Naive thymus-derived CD8-positive, alpha-beta T cell (primary cell): Measurements from ENCODE around the gene SETD2. TPM values are rescaled to one million over a fixed set of nuclear protein-coding genes. Genes with fewer than 3 reads are reported as not detected.
"Not testable (repeated sequence)": the region's sequence is repeated elsewhere in the genome, so short reads cannot be mapped to it uniquely, and the experiment has no call there.

Experiments
- ATAC-seq, 2 donors: fragments of 150-1000 bp; cut with Tn5 transposase in 1 of 2; sonication (Bioruptor Pico), chemical (Tn5 transposase) in 1 of 2; 1 replicate in 1 of 2; 2 replicates in 1 of 2; pipeline ENCODE4 v1.10.0; 2021; ENCODE audit warnings: mild to moderate bottlenecking in 2 of 2, moderate library complexity in 2 of 2
- POLR2A ChIA-PET: fragments of 350-600 bp; sonication (Branson Sonifier 250); formaldehyde crosslinking; loops from one replicate; lab custom pipeline; 2021; ENCODE audit warnings: antibody characterized with exemption; lab: Charles Lee
- DNase-seq, 10 donors: peaks; one replicate each; pipeline versions ENCODE4 v3.0.0 to v3.0.0-alpha.2; 2020 to 2022
- H3K27ac Mint-ChIP-seq, 10 donors: one replicate each; pipeline ENCODE4 v1.8.0; 2020 to 2022; ENCODE audit warnings: mild to moderate bottlenecking in 10 of 10, mixed read lengths in 10 of 10, moderate library complexity in 4 of 10, inconsistent platforms in 1 of 10
- H3K27me3 Mint-ChIP-seq, 5 donors: one replicate each; pipeline ENCODE4 v1.8.0; 2021 to 2022; ENCODE audit warnings: mixed read lengths in 5 of 5
- H3K36me3 Mint-ChIP-seq, 3 donors: one replicate each; pipeline ENCODE4 v1.8.0; 2020 to 2022; ENCODE audit warnings: mixed read lengths in 3 of 3, mild to moderate bottlenecking in 2 of 3, inconsistent platforms in 1 of 3
- H3K4me1 Mint-ChIP-seq, 4 donors: one replicate each; pipeline ENCODE4 v1.8.0; 2021 to 2022; ENCODE audit warnings: mixed read lengths in 4 of 4
- H3K4me3 Mint-ChIP-seq, 10 donors: one replicate each; pipeline ENCODE4 v1.8.0; 2020 to 2022; ENCODE audit warnings: mild to moderate bottlenecking in 10 of 10, mixed read lengths in 10 of 10, moderate library complexity in 6 of 10, inconsistent platforms in 1 of 10
- H3K9me3 Mint-ChIP-seq, 9 donors: one replicate each; pipeline ENCODE4 v1.8.0; 2020 to 2022; ENCODE audit warnings: mixed read lengths in 9 of 9, mild to moderate bottlenecking in 3 of 9, inconsistent platforms in 1 of 9, moderate library complexity in 1 of 9
- polyA plus RNA-seq, 3 donors: library from polyadenylated mRNA; unstranded; fragments of 300-500 nt; fragmentation: Illumina TruSeq; gene quantifications; one replicate each; pipeline ENCODE4 v1.2.3, GENCODE V29; 2021
- total RNA-seq, 8 experiments: library from RNA in 2 of 8; stranded (reverse) in 2 of 8; gene quantifications; one replicate each; pipeline ENCODE4 v1.2.3 and lab custom pipeline; 2021 to 2026

The SETD2 gene
- total and polyA plus RNA-seq, 5 experiments from 2014 or later, result 11.8 to 85.0 (median 23.4) TPM

GRCh38 chr3:47142536-47142935 lies 21.4 kb downstream of the SETD2 start:
- not testable (repeated sequence) for H3K4me3 Mint-ChIP-seq, H3K36me3 Mint-ChIP-seq, DNase-seq, ATAC-seq, H3K27me3 Mint-ChIP-seq, H3K9me3 Mint-ChIP-seq
- H3K27ac Mint-ChIP-seq, result peak overlapping the region in 1 of 10 donors; percentile 19
- POLR2A ChIA-PET, result interaction anchor here (0.9 kb wide), 1 partner anchor 12 kb away, joined by 6 read pairs; no protein-coding TSS in a partner anchor
- H3K4me1 Mint-ChIP-seq, result peaks cover 19 to 77% (median 59%) of the 10 kb centered on the region in 4 donors

DNA sequence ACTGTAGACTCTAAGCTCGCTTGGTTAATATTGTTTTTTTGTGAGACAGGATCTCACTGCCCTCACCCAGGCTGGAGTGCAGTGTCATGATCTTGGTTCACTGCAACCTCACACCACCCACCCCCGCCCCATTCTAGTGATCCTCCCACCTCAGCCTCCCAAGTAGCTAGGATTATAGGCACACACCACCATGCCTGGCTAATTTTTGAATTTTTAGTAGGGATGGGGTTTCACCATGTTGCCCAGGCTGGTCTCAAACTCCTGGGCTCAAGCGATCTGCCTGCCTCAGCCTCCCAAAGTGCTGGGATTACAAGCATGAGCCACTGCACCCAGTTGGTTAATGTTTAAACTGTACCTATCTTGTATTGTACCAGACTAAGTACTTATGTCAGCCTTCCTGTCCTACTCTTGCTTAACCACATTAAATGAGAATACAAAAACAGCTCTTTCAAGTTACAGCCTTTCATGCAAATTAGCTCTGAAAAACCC lies 22.9 kb downstream of the SETD2 start:
- ATAC-seq (peak; percentile 90 to 97), DNase-seq (peak in 3 of 10 donors; percentile 9 to 50 (median 33))
- POLR2A ChIA-PET, result interaction anchor here (1.4 kb wide), 1 partner anchor 23 kb away, joined by 4 read pairs; the partner anchor contains the start of gene SETD2
- Mint-ChIP-seq H3K27ac (peak overlapping the region in 9 of 10 donors; percentile 31 to 84 (median 80)), H3K4me3 (peak overlapping the region; percentile 19 to 82 (median 48)), H3K4me1 (peaks cover 23 to 76% (median 62%) of the 10 kb centered on the region in 4 donors)
- H3K27me3 Mint-ChIP-seq, H3K36me3 Mint-ChIP-seq, H3K9me3 Mint-ChIP-seq: not testable (repeated sequence)

DNA sequence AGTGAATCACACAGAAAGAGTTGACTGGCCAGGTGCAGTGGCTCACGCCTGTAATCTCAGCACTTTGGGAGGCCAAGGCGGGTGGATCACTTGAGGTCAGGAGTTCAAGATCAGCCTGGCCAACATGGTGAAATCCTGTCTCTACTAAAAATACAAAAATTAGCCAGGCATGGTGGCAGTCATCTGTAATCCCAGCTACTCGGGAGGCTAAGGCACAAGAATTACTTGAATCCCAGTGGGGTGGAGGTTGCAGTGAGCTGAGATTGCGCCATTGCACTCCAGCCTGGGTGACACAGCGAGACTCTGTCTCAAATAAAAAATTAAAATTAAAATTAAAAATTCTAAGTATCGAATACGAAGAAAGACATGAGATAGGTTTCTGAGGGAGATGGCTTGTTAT lies 23.4 kb downstream of the SETD2 start:
- Mint-ChIP-seq H3K4me3 (peak overlapping the region in 1 of 10 donors; percentile 42), H3K4me1 (peaks cover 28 to 77% (median 63%) of the 10 kb centered on the region in 4 donors), H3K27ac (peak overlapping the region in 5 of 10 donors; percentile 47 to 82 (median 74))
- POLR2A ChIA-PET, result interaction anchor here (1.4 kb wide), 1 partner anchor 23 kb away, joined by 4 read pairs; the partner anchor contains the start of gene SETD2
- not testable (repeated sequence) for H3K36me3 Mint-ChIP-seq, H3K9me3 Mint-ChIP-seq, H3K27me3 Mint-ChIP-seq, DNase-seq, ATAC-seq

DNA sequence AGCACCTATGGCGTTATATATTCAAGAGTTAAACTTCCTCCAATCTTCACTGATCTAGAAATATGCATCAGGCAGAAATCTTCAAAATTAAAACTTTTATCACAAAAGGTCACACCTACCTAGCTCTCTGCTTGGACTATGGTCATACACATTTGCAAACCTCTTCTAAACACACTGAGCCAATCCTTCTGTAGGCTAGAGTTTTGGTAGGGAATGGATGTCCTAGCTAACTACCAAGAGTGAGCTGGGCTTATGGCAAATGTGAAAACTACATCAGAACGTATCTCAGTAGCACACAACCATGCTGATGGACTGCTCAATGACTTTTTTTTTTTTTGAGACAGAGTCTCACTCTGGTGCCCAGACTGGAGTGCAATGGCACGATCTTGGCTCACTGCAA lies 29.6 kb downstream of the SETD2 start:
- POLR2A ChIA-PET, result interaction anchor here (1.4 kb wide), 1 partner anchor 29 kb away, joined by 7 read pairs; the partner anchor contains the start of gene SETD2
- Mint-ChIP-seq H3K27ac (peak overlapping the region in 5 of 10 donors; percentile 6 to 71 (median 25)), H3K4me3 (peak overlapping the region in 7 of 10 donors; percentile 12 to 56 (median 40)), H3K27me3 (no peaks in the 10 kb centered on the region), H3K4me1 (peaks cover 38 to 74% (median 66%) of the 10 kb centered on the region in 4 donors), H3K36me3 (peaks cover 0 to 7% (median 0%) of the 10 kb centered on the region in 3 donors), H3K9me3 (no peaks in the 10 kb centered on the region)
- DNase-seq, result no peak
- no peak for ATAC-seq

DNA sequence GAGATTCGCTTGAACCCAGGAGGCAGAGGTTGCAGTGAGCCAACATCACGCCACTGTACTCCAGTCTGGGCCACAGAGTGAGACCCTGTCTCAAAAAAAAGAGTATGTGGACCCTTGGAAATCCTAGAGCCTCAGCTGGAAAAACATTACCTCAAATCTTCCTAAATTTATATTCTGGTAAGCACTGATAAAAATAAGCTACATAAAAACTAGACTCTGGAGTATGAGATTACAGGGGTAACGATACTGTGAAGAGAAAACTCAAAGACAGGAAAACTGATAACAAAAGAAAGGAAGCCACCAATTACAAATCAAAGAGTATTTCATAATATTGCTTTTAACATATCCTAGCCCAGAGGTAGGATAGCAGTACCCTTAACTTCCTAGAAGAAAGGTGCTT lies 30.3 kb downstream of the SETD2 start:
- Mint-ChIP-seq H3K27ac (peak overlapping the region in 7 of 10 donors; percentile 4 to 72 (median 40)), H3K9me3 (no peaks in the 10 kb centered on the region), H3K4me1 (peaks cover 34 to 73% (median 65%) of the 10 kb centered on the region in 4 donors), H3K27me3 (no peaks in the 10 kb centered on the region), H3K4me3 (peak overlapping the region in 6 of 10 donors; percentile 0 to 56 (median 22)), H3K36me3 (peaks cover 0 to 4% (median 0%) of the 10 kb centered on the region in 3 donors)
- no peak for DNase-seq
- ATAC-seq, result no peak
- POLR2A ChIA-PET, result no interaction called here

DNA sequence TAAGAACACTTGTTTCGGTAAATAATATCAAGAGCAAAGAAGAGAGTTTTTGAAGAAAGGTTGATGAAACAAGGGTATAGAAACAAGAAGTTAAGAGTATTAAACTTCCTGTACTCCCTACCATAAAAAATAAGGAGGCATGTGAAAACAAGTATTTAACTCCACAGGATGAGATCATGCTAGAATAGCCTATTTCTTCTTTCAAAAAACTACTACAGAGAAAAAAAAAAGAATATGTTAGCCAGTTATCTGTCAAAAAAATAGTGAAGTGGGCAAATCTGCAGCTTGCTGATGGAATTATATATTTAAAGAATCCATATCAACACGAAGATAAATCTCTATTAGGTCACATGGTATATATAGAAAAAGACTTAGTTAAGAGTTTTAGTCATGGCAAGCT lies 33.4 kb downstream of the SETD2 start:
- H3K36me3 Mint-ChIP-seq, result peaks cover 0 to 26% (median 5%) of the 10 kb centered on the region in 3 donors
- ATAC-seq, result no peak
- H3K9me3 Mint-ChIP-seq, result no peaks in the 10 kb centered on the region
- H3K27ac Mint-ChIP-seq, result peak overlapping the region in 7 of 10 donors; percentile 0 to 70 (median 30)
- H3K27me3 Mint-ChIP-seq, result no peaks in the 10 kb centered on the region
- DNase-seq, result no peak
- POLR2A ChIA-PET, result interaction anchor here (0.6 to 1.0 kb wide), 2 partner anchors 11 to 38 kb away, joined by 6 read pairs; no protein-coding TSS in a partner anchor
- peaks cover 29 to 69% (median 63%) of the 10 kb centered on the region in 4 donors for H3K4me1 Mint-ChIP-seq
- peak overlapping the region in 3 of 10 donors; percentile 15 to 23 (median 21) for H3K4me3 Mint-ChIP-seq

GRCh38 chr3:47128137-47128536 lies 35.8 kb downstream of the SETD2 start:
- Mint-ChIP-seq H3K27ac (peak overlapping the region in 4 of 10 donors; percentile 7 to 61 (median 40)), H3K9me3 (no peaks in the 10 kb centered on the region), H3K4me3 (no peak overlapping the region), H3K36me3 (peaks cover 8 to 47% (median 22%) of the 10 kb centered on the region in 3 donors), H3K4me1 (peaks cover 18 to 54% (median 48%) of the 10 kb centered on the region in 4 donors), H3K27me3 (no peaks in the 10 kb centered on the region)
- peak in 1 of 2 donors; percentile 40 for ATAC-seq
- POLR2A ChIA-PET, result interaction anchor here (0.5 to 0.6 kb wide), 2 partner anchors 19 to 661 kb away, joined by 3 to 4 read pairs; no protein-coding TSS in a partner anchor
- no peak for DNase-seq

DNA sequence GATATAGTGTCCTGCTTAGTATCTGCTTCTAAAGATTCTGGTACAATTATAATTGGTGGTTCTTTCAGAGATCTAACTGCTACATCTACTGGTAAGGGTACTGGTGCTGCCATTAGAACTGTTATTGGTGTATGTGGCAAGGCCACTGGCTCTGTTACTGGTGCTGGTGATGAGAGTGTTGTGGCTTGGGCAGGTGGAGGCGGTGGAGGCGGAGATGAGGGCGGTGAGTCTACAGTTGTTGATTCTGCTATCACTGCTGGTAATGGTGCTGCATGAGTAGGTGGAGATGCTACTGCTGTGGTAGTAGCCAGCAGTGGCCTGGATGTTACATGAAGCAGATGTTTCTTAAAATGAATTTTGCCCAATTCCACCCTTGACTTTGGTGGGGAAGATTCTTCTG lies 40.1 kb downstream of the SETD2 start:
- Mint-ChIP-seq H3K36me3 (peaks cover 13 to 81% (median 50%) of the 10 kb centered on the region in 3 donors), H3K4me1 (peaks cover 25 to 60% (median 53%) of the 10 kb centered on the region in 4 donors), H3K27me3 (no peaks in the 10 kb centered on the region), H3K4me3 (no peak overlapping the region), H3K9me3 (no peaks in the 10 kb centered on the region), H3K27ac (peak overlapping the region in 1 of 10 donors; percentile 38)
- POLR2A ChIA-PET, result interaction anchor here (1.3 kb wide), 1 partner anchor 39 kb away, joined by 3 read pairs; no protein-coding TSS in a partner anchor
- DNase-seq (no peak), ATAC-seq (no peak)

- Mint-ChIP-seq H3K4me1 (peaks cover 28 to 66% (median 53%) of the 10 kb centered on the region in 4 donors), H3K4me3 (no peak overlapping the region), H3K36me3 (peaks cover 13 to 83% (median 50%) of the 10 kb centered on the region in 3 donors), H3K9me3 (no peaks in the 10 kb centered on the region), H3K27me3 (no peaks in the 10 kb centered on the region), H3K27ac (peak overlapping the region in 7 of 10 donors; percentile 7 to 58 (median 37))
- ATAC-seq (no peak), DNase-seq (no peak)
- POLR2A ChIA-PET, result no interaction called here
These were observed 42.5 kb downstream of the SETD2 start for GRCh38 chr3:47121409-47121808.

- H3K27me3 Mint-ChIP-seq, result no peaks in the 10 kb centered on the region
- H3K27ac Mint-ChIP-seq, result peak overlapping the region in 9 of 10 donors; percentile 11 to 76 (median 46)
- no peak for DNase-seq
- peaks cover 13 to 81% (median 42%) of the 10 kb centered on the region in 3 donors for H3K36me3 Mint-ChIP-seq
- H3K4me3 Mint-ChIP-seq, result no peak overlapping the region
- POLR2A ChIA-PET, result no interaction called here
- peaks cover 28 to 66% (median 49%) of the 10 kb centered on the region in 4 donors for H3K4me1 Mint-ChIP-seq
- H3K9me3 Mint-ChIP-seq, result no peaks in the 10 kb centered on the region
- ATAC-seq, result no peak
These were observed 43.8 kb downstream of the SETD2 start for GRCh38 chr3:47120138-47120537.

DNA sequence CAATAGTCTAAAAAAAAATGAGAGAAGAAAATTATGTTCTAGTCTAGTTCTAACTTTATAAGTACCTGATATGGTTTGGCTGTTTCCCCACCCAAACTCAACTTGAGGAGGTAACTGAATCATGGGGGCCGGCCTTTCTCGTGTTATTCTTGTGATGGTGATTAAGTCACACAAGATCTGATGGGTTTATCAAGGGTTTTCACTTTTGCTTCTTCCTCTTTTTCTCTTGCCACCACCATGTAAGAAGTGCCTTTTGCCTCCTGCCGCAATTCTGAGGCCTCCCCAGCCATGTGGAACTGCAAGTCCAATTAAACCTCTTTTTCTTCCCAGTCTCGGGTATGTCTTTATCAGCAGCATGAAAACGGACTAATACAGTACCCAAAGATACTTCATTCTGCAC lies 44.5 kb downstream of the SETD2 start:
- POLR2A ChIA-PET, H3K27me3 Mint-ChIP-seq, ATAC-seq, DNase-seq, H3K9me3 Mint-ChIP-seq: not testable (repeated sequence)
- peak overlapping the region in 1 of 10 donors; percentile 2 for H3K4me3 Mint-ChIP-seq
- H3K27ac Mint-ChIP-seq, result peak overlapping the region; percentile 11 to 88 (median 50)
- peaks cover 13 to 84% (median 44%) of the 10 kb centered on the region in 3 donors for H3K36me3 Mint-ChIP-seq
- peaks cover 28 to 66% (median 50%) of the 10 kb centered on the region in 4 donors for H3K4me1 Mint-ChIP-seq

DNA sequence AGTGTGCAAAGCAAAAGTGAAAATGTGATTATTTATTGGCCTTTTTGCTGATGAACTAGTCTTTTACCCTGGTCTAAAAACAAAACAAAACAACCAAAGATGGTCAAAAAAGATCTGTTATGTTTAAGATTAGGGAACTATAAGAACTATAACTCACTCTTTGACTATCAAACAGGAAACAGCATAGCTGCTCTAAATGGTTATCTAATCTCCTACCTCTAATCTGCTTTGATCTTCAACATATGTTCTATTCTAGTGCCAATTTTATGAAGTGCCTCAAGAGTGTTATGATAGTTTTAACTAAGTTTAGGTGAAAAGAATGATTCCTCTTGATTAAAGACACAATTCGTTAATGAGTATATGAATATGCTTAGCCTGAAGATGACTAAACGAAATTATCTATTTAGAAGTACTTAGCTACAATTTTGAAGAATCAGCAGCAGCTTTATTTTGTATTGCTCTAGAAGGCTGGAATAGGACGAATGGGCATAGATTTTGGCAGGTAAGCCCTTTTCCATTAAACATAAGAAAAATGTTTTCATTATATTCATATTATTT lies 46.0 kb downstream of the SETD2 start:
- Mint-ChIP-seq H3K27me3 (no peaks in the 10 kb centered on the region), H3K27ac (peak overlapping the region; percentile 4 to 70 (median 16)), H3K9me3 (no peaks in the 10 kb centered on the region), H3K4me1 (peaks cover 28 to 55% (median 48%) of the 10 kb centered on the region in 4 donors), H3K36me3 (peaks cover 2 to 84% (median 39%) of the 10 kb centered on the region in 3 donors), H3K4me3 (peak overlapping the region in 4 of 10 donors; percentile 2 to 19 (median 10))
- POLR2A ChIA-PET, result interaction anchor here (0.9 to 1.0 kb wide), 2 partner anchors 46 to 130 kb away, joined by 3 to 4 read pairs; partner anchors contain the start of gene SETD2
- DNase-seq (peak in 2 of 10 donors; percentile 8), ATAC-seq (peak; percentile 63 to 68)
